Measurements from ENCODE around the gene WWC2.
"Not testable (repeated sequence)": the region's sequence is repeated elsewhere in the genome, so short reads cannot be mapped to it uniquely, and the experiment has no call there.

WWC2 gene

DNA sequence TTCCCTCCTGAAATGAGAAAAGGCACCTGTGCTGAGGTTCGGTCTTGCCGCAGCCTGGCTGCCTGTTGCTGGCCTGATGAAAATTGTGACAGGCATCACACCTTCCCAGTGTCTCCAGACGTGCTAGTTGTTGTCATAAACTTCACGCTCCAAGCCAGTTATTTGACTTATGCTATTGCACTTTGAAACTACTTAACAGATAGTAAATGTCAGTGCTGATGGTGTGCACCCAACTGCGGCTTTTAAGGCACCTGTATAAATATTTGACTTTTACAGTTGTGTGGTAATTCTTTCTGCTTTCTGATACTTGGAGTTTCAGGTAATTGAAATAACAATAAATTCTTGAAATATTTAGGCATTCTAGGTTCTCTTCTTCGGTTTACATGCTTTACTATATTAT, 1.8 kb downstream of the WWC2 start:
- DNase-seq (ENCODE audit: low read depth, low spot score): no peak

DNA sequence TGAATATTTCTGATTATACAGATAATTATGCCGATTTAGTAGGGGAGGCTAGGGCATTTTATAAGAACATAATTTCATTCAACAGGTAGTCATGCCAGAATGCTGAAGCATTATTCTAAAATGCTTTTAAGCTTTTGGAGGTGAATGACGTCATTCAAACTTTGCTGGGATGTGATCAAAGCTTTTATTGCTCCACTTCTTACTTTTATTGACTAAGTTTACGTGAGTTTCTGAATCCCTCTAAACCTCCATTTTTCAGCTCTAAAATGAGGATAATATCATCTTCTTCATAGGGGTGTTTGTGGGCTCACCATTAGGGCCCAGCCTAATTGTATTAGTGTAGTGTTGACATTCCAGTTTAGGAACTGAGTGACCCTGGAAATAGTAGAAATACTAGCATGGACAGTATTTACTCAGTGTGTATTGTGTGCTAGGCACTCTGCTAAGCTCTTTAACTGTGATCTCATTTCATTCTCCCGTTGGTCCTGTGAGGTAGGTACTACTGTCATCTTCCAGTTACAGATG, 3.0 kb downstream of the WWC2 start:
- DNase-seq (ENCODE audit: low read depth, low spot score): no peak

DNA sequence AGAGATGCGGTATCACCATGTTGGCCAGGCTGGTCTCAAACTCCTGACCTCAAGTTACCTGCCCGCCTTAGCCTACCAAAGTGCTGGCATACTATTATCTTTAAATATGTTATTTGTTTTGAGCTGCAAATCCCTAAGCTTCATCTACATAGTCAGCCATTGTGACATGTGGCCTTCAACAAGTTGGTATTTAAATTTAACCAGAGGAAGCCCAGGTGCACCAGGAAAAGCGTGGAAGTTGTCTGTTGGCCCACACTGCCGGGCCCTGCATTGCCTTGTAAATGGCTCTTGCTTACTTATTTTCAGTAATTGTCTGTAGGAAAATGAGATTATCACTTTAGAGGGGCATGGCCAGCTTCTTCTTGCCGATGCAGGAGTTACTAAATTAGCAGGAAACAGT, 6.0 kb downstream of the WWC2 start:
- no peak for DNase-seq (ENCODE audit: low read depth, low spot score)

DNA sequence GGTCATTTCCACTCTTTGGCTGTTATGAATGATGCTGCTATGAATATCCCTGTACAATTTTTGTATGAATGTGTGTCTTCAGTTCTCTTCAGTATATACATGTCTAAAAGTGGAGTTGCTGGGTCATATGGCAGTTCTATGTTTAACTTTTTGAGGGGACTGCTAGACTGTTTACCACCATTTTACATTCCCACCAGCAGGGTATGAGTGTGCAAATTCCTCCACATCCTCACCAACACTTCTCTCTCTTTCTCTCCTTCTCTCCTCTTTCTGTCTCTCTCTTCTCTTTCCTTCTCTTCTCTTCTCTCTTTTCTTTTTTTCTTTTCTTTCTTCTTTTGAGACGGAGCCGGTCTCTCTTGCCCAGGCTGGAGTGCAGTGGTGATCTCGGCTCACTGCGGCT, 7.8 kb downstream of the WWC2 start:
- no peak for DNase-seq (ENCODE audit: low read depth, low spot score)

DNA sequence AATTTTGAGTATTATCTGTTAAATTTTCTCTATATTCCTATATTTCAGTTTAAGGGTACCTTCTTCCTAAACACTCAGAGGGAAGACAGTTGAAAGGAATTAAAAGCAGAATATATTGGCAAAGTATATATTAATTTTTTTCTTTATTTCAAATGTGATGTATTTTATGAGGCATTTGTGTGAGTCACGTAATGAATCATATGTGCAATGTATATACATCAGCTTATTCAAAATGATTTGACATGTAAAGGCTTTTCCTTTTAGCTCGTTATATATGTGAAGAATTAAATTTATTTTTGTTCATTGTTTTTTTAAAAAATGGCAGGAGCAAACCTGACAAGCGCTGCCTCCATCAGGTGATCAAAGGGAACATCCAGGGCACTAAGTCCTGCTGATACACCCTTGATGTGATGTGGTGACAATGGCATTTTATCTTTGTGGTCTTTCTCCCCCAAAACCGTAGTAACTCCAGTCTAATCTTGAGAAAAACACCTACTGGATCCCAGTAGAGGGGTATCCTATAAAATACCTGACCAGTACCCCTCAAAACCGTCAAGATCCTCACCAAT, 8.9 kb downstream of the WWC2 start:
- no peak for DNase-seq (ENCODE audit: low read depth, low spot score)

DNA sequence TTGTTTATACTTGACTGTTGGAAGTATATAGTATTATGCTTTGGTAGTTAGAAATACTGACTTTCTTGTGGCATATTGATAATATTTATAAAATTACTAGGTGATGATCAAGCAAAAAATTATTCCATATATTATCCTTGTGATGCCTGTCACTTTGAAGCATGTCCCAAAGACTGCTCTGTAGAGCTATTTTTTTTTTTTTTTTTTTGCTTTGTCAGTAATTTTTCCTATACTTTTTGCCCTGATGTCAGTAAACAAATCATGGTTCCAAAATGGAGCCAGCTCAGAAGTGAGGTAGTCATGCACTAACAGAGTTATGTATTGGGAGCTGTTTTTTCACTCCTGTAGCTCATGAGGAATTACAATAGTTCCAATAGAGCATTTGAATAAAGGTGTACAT, 11.2 kb downstream of the WWC2 start:
- no peak for DNase-seq (ENCODE audit: low read depth, low spot score)

DNA sequence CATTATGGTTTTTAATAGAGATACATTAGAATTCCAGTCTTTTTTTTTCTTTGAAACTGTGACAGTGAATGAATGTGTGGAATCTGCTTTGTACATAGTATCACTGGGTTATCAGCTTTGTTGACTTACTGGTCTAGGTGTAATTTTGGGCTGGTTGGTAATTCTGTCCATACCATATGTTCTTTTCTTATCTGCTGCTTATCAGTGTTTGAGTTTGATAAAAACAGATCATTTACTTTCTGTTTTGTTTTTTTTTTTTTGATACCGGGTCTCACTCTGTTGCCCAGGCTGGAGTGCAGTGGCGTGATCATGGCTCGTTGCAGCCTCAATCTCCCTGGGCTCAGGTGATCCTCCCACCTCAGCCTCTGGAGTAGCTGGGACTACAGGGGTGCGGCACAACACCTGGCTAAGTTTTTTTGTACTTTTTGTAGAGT, 12.4 kb downstream of the WWC2 start:
- no peak for DNase-seq (ENCODE audit: low read depth, low spot score)

DNA sequence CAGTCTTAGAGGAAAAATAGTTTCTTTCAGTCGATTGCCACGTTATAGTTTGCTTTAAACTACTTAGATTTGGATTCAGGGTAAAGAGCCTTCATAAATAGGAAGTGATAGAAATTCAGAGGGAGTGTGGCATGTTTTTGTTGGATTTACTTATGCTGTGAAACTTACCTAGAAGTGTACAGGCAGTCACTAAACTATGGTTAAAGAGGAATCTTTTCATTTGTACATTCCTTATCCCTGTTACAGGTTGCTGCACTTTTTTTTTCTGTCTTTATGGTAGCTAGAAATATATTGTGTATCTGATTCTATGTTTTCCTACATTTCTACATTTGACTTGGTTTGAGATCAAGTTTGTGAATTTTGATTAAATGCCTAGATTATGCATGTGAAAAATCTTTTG, 19.1 kb downstream of the WWC2 start:
- DNase-seq (ENCODE audit: low read depth, low spot score): no peak

DNA sequence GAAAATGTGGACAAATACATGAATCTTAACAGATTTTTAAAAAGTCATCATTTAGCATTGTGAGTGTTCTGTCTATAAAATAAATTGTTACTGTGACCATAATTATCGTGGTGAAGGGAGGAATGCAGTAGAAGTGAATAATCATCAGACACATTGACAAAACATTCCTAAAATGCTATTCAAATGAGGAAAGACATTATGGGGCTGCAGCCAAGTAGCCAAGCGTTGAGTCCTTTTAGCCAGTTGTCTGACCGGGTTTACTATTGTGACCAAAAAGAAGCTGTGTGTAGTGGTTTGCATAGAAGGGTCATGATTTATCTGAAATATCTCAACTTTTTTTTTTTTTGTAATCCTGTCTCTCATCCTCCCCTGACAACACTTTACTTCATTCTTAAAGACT, 19.5 kb downstream of the WWC2 start:
- DNase-seq (ENCODE audit: low read depth, low spot score): no peak

DNA sequence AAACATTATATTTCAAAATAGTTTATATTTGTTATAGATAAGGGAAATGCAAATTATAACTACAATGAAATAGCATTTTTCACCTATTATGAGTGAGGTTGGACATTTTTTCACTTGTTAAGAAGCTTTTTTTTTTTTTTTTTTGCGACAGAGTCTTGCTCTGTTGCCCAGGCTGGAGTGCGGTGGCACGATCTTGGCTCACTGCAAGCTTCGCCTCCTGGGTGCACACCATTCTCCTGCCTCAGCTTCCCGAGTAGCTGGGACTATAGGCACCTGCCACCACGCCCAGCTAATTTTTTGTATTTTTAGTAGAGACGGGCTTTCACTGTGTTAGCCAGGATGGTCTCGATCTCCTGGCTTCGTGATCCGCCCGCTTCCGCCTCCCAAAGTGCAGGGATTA, 22.6 kb downstream of the WWC2 start:
- DNase-seq (ENCODE audit: low read depth, low spot score): not testable (repeated sequence)

DNA sequence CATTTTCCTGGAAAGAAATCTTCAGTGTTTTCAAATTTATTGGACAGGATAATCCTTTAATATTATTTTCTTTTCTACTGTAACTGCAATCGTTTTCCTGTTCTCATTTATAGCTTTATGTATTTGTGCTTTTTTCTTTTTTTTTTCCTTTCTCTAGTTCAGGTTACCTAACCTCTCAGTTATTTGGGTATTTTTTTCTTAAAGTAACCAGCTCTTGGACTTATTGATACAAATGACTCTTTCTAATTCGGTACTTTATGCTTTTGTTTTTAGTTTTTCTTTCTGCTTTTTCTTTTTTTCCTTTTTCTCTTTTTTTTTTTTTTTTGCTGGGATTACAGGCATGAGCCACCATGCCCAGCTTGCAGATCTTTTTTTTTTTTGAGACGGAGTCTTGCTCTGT, 25.2 kb downstream of the WWC2 start:
- no peak for DNase-seq (ENCODE audit: low read depth, low spot score)

DNA sequence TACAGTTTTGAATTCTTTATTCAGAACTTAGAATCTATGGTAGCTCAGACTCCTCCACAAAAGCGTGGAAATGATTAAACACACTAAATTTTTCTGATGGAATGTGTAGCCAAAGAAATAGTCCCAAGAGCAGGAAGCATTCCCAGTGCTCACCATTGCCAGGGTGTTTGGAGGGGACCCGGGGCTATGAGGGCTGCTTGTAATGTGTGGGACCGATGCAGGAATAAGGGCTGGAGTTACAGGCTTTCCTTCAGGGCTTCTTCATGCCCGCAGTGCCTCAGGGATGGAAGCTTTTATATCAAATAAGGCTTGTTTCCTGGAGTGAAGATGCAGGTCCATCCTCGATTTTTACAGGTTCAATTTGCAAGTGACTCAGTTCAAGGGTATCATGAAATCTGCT, 25.8 kb downstream of the WWC2 start:
- no peak for DNase-seq (ENCODE audit: low read depth, low spot score)

DNA sequence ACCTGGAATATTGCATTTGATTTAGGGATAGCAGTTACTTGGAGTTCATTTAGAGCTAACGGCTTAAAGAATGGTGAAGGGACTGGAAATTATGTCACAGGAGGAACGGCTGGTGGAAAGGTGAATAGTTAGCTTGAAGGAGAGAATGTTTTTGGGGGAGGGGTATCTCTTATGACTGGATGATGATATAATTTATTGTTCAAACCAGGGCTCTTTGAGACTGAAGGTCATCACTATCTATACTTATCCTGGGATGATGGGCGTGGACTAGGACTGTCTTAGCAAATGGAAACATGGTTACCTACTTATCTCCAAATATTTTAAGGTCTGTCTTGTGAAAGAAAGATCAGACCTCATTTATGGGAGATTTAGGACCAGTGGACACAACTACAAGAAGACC, 30.1 kb downstream of the WWC2 start:
- no peak for DNase-seq (ENCODE audit: low read depth, low spot score)

DNA sequence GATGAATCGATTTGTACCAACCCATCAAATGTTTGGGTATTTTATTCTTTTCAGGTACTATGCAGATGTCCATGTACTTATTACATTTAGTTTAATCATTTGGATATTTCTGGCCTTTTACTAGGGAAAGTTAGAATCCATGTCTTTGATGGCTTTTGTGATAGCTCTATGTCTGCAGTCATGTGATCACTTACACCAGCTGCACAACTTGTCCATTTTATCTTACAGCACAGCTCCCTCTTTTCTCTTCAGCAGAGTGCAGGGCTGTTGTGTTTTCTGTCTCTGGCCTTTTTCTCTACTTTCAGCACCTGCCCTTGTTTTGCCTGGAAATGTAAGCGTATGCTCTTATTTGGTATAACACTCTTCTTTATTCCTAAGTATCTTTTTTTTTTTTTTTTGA, 30.6 kb downstream of the WWC2 start:
- no peak for DNase-seq (ENCODE audit: low read depth, low spot score)

DNA sequence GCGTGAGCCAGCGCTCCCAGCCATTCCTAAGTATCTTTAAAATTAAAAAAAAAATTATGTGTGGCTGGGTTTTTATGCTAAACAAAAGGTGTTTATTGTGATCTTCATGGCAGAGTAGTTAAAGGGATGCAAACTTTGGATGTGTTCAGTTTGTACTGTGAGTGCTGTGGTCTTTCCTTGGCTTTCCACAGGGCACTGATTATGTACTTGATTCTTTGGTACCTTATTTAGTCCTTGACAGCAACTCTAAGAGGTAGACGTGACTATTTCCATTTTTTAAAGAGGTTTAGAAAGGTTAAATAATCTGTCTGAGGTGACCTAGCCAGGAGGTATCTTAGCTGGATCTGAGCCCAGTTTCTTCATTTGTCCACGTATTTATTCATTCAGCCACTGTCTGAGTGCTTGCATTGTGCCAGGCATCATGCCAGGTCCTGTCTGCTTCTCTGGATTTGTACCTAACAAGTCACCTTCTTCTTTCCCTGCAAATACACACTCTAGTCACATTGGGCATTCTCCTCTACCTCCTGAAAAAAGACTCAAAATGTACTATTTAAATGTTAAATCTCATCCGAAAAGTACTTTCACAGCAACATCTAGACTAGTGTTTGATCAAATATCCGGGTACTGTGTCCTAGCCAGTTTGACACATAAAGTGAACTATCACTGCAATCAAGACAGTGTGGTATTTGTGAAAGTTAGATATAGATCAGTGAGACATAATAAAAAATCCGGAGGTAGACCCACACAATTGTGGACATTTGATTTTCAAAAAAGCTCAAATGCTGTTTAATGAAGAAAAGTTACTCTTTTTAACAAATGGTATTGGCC, 31.5 kb downstream of the WWC2 start:
- no peak for DNase-seq (ENCODE audit: low read depth, low spot score)

DNA sequence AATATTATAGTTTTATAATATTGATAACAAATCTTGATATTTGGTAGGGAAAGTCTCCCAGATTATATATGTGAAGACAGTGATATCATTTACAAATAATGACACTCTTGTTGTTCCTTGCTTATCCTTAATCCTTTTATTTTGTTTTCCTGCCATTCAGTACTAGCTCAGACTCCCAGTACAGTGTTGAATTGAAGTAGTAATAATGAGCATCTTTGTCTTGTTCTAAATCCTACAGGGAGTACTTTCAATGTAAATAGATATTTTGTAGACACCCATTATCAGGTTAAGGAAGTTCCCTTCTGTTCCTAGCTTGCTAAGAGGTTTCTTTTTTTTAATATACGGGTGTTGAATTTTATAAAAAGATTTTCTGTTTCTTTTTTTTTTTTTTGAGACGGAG, 33.0 kb downstream of the WWC2 start:
- DNase-seq (ENCODE audit: low read depth, low spot score): no peak

DNA sequence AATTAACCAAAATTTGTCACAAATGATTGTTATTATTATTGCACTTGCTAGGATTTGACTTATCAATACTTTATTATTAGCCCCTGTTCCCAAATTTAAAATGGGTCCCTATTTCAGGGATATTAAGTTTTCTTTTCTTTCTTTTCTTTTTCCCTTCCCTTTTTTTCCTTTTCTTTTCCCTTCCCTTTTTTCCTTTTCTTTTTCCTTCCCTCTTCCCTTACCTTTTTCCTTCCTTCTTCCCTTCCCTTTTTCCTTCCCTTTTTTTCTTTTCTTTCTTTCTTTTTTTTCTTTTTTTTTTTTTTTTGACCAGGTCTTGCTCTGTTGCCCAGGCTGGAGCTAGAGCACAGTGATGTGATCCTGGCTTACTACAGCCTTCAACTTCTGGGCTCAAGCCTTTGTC, 33.8 kb downstream of the WWC2 start:
- DNase-seq (ENCODE audit: low read depth, low spot score): no peak

DNA sequence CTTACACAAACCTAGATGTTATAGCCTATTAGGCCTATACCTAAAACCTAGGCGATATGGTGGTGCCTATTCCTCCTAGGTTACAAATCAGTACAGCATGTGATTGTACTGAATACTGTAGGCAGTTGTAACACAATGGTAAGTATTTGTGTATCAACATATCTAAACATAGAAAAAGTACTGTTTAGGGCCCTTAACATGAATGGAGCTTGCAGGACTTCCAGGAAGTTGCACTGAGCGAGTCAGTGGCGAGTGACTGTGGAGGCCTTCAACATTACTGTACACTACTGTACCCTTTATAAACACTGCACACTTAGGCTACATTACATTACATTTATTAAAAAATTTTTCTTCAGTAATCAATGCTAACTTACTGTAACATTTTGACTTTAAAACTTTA, 37.8 kb downstream of the WWC2 start:
- no peak for DNase-seq (ENCODE audit: low read depth, low spot score)

DNA sequence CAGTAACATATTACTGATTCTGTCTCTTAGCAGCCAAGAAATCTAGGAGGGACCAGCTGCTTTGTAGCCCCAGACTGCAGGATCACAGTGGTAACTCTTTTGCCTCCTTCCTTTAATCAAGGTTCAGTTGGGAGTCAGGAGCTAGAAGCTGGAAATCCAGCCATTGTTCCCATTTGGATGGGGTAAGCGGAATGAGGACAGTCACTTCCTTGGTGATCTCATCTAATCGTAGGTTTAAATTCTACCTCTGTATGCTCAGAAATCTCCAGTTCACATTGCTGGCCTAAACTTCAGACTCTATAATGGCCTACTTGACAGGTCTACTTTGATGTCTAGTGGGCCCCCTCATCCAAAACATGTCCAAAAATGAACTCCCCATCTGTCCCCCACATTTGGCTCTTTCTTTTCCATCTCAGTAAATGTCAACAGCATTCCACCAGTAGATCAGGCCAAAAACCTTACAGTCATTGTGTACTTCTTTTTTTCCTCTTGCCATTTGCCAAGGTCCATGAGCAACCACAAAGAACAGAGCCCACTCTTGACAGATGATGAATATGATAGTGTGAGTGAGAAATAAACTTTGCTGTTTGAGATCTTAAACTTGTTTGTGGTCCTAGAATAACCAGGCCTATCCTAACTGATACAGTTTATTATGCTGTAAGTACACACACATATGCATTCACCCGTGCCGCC, 40.1 kb downstream of the WWC2 start:
- DNase-seq (ENCODE audit: low read depth, low spot score): no peak

DNA sequence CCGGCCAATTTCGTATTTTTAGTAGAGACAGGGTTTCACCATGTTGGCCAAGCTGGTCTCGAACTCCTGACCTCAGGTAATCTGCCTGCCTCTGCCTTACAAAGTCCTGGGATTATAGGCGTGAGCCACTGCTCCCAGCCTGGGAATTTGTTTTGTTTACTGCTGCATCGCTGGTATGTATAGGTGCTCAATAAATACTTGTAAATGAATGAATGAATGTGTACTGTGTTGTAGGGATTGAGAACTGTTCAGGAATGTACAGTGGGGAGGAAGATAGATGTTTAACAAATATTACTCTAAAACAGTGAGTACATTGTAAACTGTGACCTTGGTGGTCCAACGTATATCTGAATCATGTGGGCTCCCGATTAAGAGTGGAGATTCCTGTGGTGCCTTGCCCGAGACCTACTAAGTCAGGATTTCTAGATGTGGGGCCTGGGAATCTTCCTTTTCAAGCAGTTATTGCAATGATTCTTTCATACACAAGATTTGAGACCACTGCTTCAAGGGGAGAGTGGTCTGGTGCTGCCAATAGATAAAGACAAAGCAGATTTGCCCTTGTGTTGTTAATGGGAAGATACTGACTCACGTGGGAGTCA, 41.0 kb downstream of the WWC2 start:
- DNase-seq (ENCODE audit: low read depth, low spot score): no peak

DNA sequence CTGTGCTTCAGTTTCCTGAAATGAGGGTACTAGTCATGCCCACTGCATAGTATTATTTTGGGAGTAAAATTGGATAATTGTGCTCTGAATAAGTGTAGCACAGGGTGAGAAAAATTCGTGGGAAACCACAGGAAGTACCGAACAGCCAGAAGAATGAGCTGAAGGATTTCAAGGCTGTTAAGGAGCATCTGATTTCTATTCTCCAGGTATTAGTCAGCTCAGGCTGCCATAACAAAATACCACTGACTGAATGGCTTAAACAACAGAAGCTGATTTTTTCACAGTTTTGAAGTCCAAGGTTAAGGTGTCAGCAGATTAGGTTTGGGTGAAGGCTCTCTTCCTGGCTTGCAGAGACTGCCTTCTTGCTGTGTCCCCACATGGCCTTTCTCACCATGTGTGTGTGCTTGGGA, 41.9 kb downstream of the WWC2 start:
- no peak for DNase-seq (ENCODE audit: low read depth, low spot score)

DNA sequence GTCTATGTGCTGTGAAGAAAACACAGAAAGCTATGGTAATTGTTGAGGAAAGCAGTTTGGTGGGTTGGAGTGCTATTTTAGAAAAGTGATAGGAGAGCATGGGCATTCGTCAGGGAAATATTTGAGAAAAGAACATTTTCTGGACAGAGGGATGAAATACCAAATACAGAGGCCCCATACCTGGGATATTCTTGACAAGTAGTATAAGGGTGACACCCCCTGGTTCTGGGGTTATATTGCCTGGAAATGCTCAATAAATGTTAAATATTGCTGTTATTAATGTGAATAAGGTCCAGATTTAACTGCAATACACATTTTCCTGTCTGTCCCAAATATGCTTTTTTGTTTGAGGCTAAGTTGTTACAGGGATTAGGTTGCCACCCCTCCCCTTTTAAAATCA, 42.9 kb downstream of the WWC2 start:
- DNase-seq (ENCODE audit: low read depth, low spot score): no peak
